SIG-M5 (cell line): ENCODE data around the gene C4orf50.

Experiments
- DNase-seq: peaks from one replicate; lab custom pipeline; 2025; lab: John Stamatoyannopoulos, UW

The C4orf50 gene

DNA sequence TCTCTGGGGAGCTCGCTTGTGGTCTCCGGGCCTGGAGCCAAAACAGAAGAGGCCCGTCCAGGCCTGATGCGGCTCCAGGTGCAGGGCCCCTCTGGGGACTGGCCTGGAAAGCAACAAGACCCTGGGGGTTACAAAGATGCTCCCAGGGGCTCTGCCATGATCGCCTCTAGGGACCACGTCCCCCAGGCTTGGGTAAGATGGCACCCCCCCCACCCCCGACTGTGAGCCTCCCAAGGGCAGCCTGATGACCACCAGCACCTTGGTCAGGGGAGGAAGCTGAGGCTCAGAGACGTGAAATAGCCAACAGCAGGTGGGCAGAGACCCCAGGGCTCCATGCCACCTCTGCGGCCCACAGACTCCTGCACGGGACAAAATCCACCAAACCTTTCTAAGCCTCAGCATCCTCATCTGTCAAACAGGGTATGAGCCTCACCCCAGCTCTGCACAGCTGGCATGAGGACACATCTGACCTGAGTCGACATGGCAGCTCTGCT is 25.4 kb downstream of the C4orf50 start:
- no peak for DNase-seq

- no peak for DNase-seq
Measured at GRCh38 chr4:5992171-5992827, 25.9 kb downstream of the C4orf50 start.

- DNase-seq, result no peak
Measured at GRCh38 chr4:5991405-5991804, 26.8 kb downstream of the C4orf50 start.

- DNase-seq, result no peak
Measured at GRCh38 chr4:5990446-5991160, 27.6 kb downstream of the C4orf50 start.

DNA sequence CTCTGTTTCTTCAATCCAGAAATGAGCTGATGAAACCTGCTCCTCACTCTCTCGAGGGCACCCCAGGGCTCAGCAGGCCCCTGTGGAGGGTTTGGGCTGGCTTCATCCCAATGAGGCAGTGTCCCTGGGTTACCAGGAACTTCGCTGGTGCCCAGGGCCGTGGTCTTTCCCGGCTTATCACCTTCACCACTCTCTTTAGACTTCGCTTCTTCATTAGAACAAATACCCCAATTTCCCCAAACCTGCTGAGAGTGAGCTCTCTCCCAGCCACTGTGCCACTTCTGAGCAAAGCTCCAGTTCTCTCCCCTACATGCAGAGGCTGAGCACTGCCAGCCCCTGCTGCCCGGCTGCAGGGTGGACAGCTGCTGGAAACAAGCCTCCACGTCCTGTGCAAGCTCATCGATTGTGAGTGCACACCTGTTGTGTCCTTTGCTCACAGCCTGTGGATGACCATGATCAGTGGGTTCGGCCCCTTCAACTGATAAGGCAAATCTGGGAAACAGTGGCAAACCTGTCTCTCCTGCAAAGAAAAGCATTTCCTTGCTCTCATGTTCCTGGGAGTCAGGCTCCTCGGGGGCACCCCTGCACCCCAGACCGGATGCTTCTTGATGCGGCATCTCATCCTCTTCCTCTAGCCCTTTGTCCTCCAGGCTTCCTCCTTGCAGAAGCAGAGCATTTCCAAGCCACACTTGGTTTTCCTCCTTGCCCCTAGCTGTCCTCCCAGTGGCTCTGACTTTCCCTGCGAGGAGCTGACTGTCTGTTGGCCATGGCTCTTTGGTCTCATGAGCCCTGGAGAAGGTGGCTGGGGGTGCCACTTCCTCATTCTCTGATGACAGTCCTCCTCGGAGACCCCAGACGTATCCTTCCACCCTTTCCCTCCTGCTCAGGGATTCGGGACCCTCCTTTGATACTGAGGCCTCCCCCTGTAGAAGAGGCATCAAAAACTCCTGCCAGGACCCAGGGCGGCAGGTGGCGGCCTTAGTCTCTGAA is 28.7 kb downstream of the C4orf50 start:
- no peak for DNase-seq

- DNase-seq, result no peak
Measured at GRCh38 chr4:5988086-5988845, 30.0 kb downstream of the C4orf50 start.

DNA sequence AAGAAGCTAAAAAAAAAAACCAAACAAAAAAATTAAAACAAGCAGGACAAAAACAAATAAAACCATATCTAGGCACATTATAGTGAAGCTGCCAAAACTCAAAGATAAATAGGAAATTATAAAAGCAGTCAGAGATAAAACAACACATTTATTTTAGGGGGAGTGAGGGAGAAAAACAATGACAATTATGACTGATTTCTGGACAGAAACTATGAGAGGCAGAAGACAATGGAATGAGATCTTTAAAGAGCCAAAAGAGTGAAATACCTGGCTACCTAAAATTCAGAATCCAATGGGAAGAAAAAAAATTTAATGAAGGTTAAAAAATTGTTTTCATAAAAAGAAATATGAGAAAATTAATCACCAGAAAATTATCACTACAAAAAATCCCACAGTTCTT is 33.4 kb downstream of the C4orf50 start:
- DNase-seq, result no peak

GRCh38 chr4:5982156-5982973 is 35.9 kb downstream of the C4orf50 start:
- DNase-seq, result no peak

- DNase-seq, result no peak
Measured at GRCh38 chr4:5980436-5981155, 37.6 kb downstream of the C4orf50 start.

- no peak for DNase-seq
Measured at GRCh38 chr4:5979981-5980380, 38.2 kb downstream of the C4orf50 start.

DNA sequence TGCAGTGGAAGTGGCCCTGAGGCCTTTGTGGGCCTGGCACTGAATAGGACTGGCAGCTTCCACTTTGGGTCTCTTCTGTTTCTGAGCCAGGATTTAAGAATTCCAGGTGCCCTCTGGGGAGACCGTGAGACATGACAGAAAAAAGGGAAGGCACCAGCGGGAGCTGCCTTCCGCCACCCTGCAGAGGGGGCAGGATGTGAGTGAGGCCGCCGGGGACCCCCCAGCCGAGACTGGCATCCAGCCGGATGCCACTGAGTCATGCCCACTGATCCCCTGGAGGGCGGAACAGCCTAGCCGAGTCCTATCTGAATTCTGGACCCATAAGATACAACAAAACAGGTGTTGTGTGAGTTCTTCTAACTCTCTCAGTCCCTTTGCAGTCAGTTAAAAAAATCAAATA is 41.3 kb downstream of the C4orf50 start:
- no peak for DNase-seq

DNA sequence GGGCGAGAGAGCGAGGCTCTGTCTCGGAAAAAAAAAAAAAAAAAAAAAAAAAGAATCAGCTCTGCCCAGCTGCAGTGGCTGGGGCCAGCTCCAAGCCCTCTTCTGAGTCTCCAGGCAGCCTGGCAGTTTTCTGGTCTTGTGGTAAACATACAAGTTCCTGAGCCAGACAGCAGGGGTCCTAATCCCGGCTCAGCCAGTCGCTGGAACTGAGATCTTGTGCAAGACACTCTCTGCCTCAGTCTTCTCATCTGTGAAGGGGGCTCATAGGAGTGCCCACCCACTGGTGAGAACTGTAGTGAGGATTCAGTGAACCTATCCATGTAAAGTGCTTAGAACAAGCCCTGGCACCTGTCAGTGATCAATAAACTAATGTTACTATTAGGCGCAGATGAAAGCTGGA is 41.8 kb downstream of the C4orf50 start:
- DNase-seq, result no peak

DNA sequence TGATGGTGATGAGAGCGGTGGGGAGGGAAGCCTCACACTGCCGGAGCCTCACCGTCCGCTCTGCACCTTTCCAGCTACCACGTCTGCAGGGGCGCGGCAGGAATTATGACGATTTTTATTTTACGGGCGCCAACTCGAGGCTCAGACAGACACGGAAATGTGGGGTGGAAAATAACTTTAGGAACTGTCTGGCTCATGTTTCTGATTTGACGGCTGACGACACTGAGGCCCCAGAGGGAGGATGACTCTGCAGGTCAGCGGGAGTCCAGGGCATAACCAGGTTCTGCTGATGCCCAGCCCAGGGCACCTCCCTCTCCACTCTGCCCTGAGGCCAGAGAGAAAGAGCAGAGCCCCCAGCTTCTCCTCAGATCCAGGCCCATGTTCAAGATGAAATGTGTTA is 43.9 kb downstream of the C4orf50 start:
- no peak for DNase-seq

GRCh38 chr4:5973486-5974220 is 44.6 kb downstream of the C4orf50 start:
- no peak for DNase-seq

DNA sequence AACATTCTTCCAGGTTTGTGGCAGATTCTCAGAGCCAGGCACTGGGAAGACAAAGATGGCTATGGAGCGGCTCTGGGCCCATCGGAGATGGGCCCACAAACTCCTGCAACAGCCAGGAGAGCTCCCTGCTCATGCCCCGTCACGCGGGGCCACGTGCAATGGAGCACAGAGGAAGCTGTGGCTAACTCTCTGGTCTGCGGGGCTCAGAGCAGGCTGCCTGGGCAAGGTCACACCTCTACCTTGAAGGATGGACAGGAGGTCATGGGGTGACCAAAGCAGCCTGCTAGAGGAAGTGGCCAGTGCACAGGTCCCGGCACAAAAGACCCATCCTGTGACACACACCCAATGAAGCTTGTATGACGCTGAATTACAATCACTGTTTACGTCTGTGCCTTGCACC is 45.2 kb downstream of the C4orf50 start:
- no peak for DNase-seq

GRCh38 chr4:5972571-5972970 is 45.7 kb downstream of the C4orf50 start:
- no peak for DNase-seq

- no peak for DNase-seq
Measured at GRCh38 chr4:5971078-5971450, 47.2 kb downstream of the C4orf50 start.

- DNase-seq, result no peak
Measured at GRCh38 chr4:5970381-5971077, 47.7 kb downstream of the C4orf50 start.

- DNase-seq, result no peak
Measured at GRCh38 chr4:5969777-5970176, 48.5 kb downstream of the C4orf50 start.
